SK-N-SH (cell line): ENCODE measurements around the gene NBEAL2. TPM values are rescaled to one million over a fixed set of nuclear protein-coding genes. Genes with fewer than 3 reads are reported as not detected.
A peak's percentile ranks its signal among the peaks of the same experiment; 100 is the strongest.

Source experiments
- CTCF ChIA-PET: fragments of 300-600, 350-600 bp; formaldehyde crosslinking; extraction: SDS; loops from one replicate; lab custom pipeline; 2021; lab: Yijun Ruan, JAX
- POLR2A ChIA-PET: fragments of 350-600 bp; sonication (Branson Sonifier 250); formaldehyde crosslinking; extraction: SDS; loops from one replicate; lab custom pipeline; 2020; ENCODE audit warnings: antibody characterized with exemption, inconsistent platforms; lab: Yijun Ruan, JAX
- DNase-seq: peaks from one replicate; pipeline ENCODE4 v3.0.0; 2012
- H2AFZ ChIP-seq: fragments of 200-600 bp; sonication (generic); 2 replicates; pipeline ENCODE4 v1.8.1; 2016; ENCODE audit warnings: antibody characterized with exemption, mild to moderate bottlenecking, low read depth
- H3F3A ChIP-seq: fragments of 200-600 bp; sonication (generic); replicated peaks from 2 replicates; pipeline ENCODE3; 2016; ENCODE audit warnings: antibody characterized with exemption, mild to moderate bottlenecking; ENCODE audit not compliant: insufficient read depth
- H3K27ac ChIP-seq, 2 experiments: fragments of 200-500 bp in 1 of 2; fragments of 200-600 bp in 1 of 2; sonication (Bioruptor generic) in 1 of 2; sonication (generic), shearing (Covaris generic) in 1 of 2; 2 replicates each; pipeline versions ENCODE4 v1.5.1 to v1.6.1; 2014 to 2016; ENCODE audit warnings: low read depth in 2 of 2, inconsistent platforms in 1 of 2, low read length in 1 of 2, mild to moderate bottlenecking in 1 of 2, mixed read lengths in 1 of 2
- H3K27me3 ChIP-seq: fragments of 200-600 bp; sonication (generic), shearing (Covaris generic); 2 replicates; pipeline ENCODE4 v1.6.1; 2016; ENCODE audit warnings: mixed run types; ENCODE audit not compliant: insufficient read depth
- H3K36me3 ChIP-seq, 2 experiments: fragments of 200-500 bp in 1 of 2; fragments of 200-600 bp in 1 of 2; sonication (Bioruptor generic) in 1 of 2; sonication (generic) in 1 of 2; replicated peaks in 1 of 2; 2 replicates each; pipeline versions ENCODE3 to v1.5.1; 2014 to 2016; ENCODE audit warnings: low read length in 1 of 2, mild to moderate bottlenecking in 1 of 2; ENCODE audit not compliant: insufficient read depth in 2 of 2, control insufficient read depth in 1 of 2
- H3K4me1 ChIP-seq, 2 experiments: fragments of 200-500 bp in 1 of 2; fragments of 200-600 bp in 1 of 2; sonication (Bioruptor generic) in 1 of 2; sonication (generic), shearing (Covaris generic) in 1 of 2; 2 replicates each; pipeline versions ENCODE4 v1.5.1 to v1.6.1; 2014 to 2016; ENCODE audit warnings: low read depth in 1 of 2, low read length in 1 of 2, mixed run types in 1 of 2; ENCODE audit not compliant: insufficient read depth in 2 of 2, control insufficient read depth in 1 of 2
- H3K4me2 ChIP-seq: fragments of 200-600 bp; sonication (generic), shearing (Covaris generic); 2 replicates; pipeline ENCODE4 v1.6.1; 2017; ENCODE audit warnings: mixed run types
- H3K4me3 ChIP-seq, 2 experiments: fragments of 200-500 bp in 1 of 2; fragments of 200-600 bp in 1 of 2; sonication (Bioruptor generic) in 1 of 2; sonication (generic), shearing (Covaris generic) in 1 of 2; 2 replicates each; pipeline versions ENCODE4 v1.5.1 to v1.8.1; 2014 to 2016; ENCODE audit warnings: low read depth in 2 of 2, inconsistent platforms in 1 of 2, low read length in 1 of 2, mild to moderate bottlenecking in 1 of 2, mixed read lengths in 1 of 2, moderate library complexity in 1 of 2
- H3K79me2 ChIP-seq: fragments of 200-600 bp; sonication (generic); 2 replicates; pipeline ENCODE4 v1.8.1; 2017; ENCODE audit warnings: mild to moderate bottlenecking; ENCODE audit not compliant: insufficient read depth
- H3K9ac ChIP-seq: fragments of 200-600 bp; sonication (generic); 2 replicates; pipeline ENCODE4 v1.6.1; 2017; ENCODE audit warnings: mixed run types
- H3K9me2 ChIP-seq: fragments of 200-600 bp; sonication (generic); 2 replicates; pipeline ENCODE4 v1.6.1; 2017; ENCODE audit warnings: mixed run types
- H3K9me3 ChIP-seq: fragments of 200-600 bp; sonication (generic); 2 replicates; pipeline ENCODE4 v1.6.1; 2017; ENCODE audit warnings: mixed run types, mild to moderate bottlenecking, moderate library complexity
- H4K20me1 ChIP-seq: fragments of 200-600 bp; sonication (generic); 2 replicates; pipeline ENCODE4 v1.6.1; 2017; ENCODE audit warnings: mild to moderate bottlenecking, mixed run types; ENCODE audit not compliant: insufficient read depth
- ELF1 ChIP-seq: IDR thresholded peaks from 2 replicates; pipeline ENCODE4 v1.4.0; 2012
- EP300 ChIP-seq, 2 experiments: IDR thresholded peaks; 2 replicates each; pipeline versions ENCODE4 v1.4.0 to v1.6.1; 2012; ENCODE audit warnings: borderline replicate concordance in 1 of 2, low read depth in 1 of 2, low read length in 1 of 2
- EZH2phosphoT487 ChIP-seq: fragments of 200-600 bp; sonication (generic); IDR thresholded peaks from 2 replicates; pipeline ENCODE4 v1.6.1; 2017; ENCODE audit warnings: low read depth, mixed run types, mild to moderate bottlenecking, antibody characterized with exemption, moderate library complexity, borderline replicate concordance
- FOSL2 ChIP-seq: IDR thresholded peaks from 2 replicates; pipeline ENCODE4 v1.4.0; 2012; ENCODE audit warnings: low read depth, mild to moderate bottlenecking, moderate library complexity, borderline replicate concordance
- GABPA ChIP-seq: IDR thresholded peaks from 2 replicates; pipeline ENCODE4 v1.4.0; 2012; ENCODE audit warnings: low read depth, mild to moderate bottlenecking
- JUND ChIP-seq: IDR thresholded peaks from 2 replicates; pipeline ENCODE4 v1.4.0; 2012
- MAX ChIP-seq: IDR thresholded peaks from 2 replicates; pipeline ENCODE4 v1.4.0; 2012; ENCODE audit warnings: low read depth
- MEF2A ChIP-seq: IDR thresholded peaks from 2 replicates; pipeline ENCODE4 v1.4.0; 2012; ENCODE audit warnings: low read depth, borderline replicate concordance
- MXI1 ChIP-seq: IDR thresholded peaks from 2 replicates; pipeline ENCODE4 v1.6.1; 2012; ENCODE audit warnings: mild to moderate bottlenecking, low read depth, low read length, improper control_type of control experiment
- NRF1 ChIP-seq: IDR thresholded peaks from 2 replicates; pipeline ENCODE4 v1.6.1; 2012; ENCODE audit warnings: low read depth, mild to moderate bottlenecking, low read length
- PBX3 ChIP-seq: IDR thresholded peaks from 2 replicates; pipeline ENCODE4; 2012
- POLR2AphosphoS5 ChIP-seq: IDR thresholded peaks from 2 replicates; pipeline ENCODE4 v1.6.1; 2012; ENCODE audit warnings: low read depth, low read length
- RCOR1 ChIP-seq: fragments of 150-350 bp; IDR thresholded peaks from 2 replicates; pipeline ENCODE4 v1.6.1; 2017; ENCODE audit warnings: antibody characterized with exemption, low read length
- REST ChIP-seq: IDR thresholded peaks from 2 replicates; pipeline ENCODE4 v1.6.1; 2012; ENCODE audit warnings: mild to moderate bottlenecking, low read depth, low read length, moderate library complexity
- RFX5 ChIP-seq: IDR thresholded peaks from 2 replicates; pipeline ENCODE4 v1.6.1; 2012; ENCODE audit warnings: mild to moderate bottlenecking, improper control_type of control experiment, low read length
- RXRA ChIP-seq: IDR thresholded peaks from 2 replicates; pipeline ENCODE4 v1.4.0; 2012; ENCODE audit warnings: low read depth, mild to moderate bottlenecking, borderline replicate concordance
- TEAD4 ChIP-seq: IDR thresholded peaks from 2 replicates; pipeline ENCODE4 v1.4.0; 2012; ENCODE audit warnings: mild to moderate bottlenecking, borderline replicate concordance; ENCODE audit not compliant: insufficient read depth
- USF2 ChIP-seq: fragments of 150-350 bp; IDR thresholded peaks from 2 replicates; pipeline ENCODE4 v1.6.1; 2017; ENCODE audit warnings: antibody characterized with exemption, low read length, low read depth, borderline replicate concordance
- YY1 ChIP-seq: IDR thresholded peaks from 2 replicates; pipeline ENCODE4 v1.4.0; 2012; ENCODE audit warnings: low read depth, mild to moderate bottlenecking
- WGBS: methylation state at CpG from one replicate; pipeline ENCODE4 v1.1.6; 2017; ENCODE audit warnings: low lambda C conversion rate; 5-methylcytosine and 5-hydroxymethylcytosine counted together
- polyA plus RNA-seq, 3 experiments: library from polyadenylated mRNA; depleted of rRNA; stranded (reverse); fragments of >200 nt; gene quantifications; 2 replicates each; pipeline ENCODE4 v1.2.3, GENCODE V29; 2012

Gene NBEAL2
- polyA plus RNA-seq, 1 of the 3 experiments (the other 2 are of a cell fraction): 20.3 TPM

GRCh38 chr3:46958467-46959160 lies 20.9 kb upstream of the NBEAL2 start:
- Histone ChIP-seq H3K9ac (no peak overlapping the region), H3K4me1 (peaks cover 15 to 59% of the 10 kb centered on the region in 2 experiments; a peak in 2 of 4 replicates), H3F3A (no peaks in the 10 kb centered on the region), H2AFZ (no peak overlapping the region), H3K36me3 (no peaks in the 10 kb centered on the region), H3K27ac (peak overlapping the region in 1 of 2 experiments; percentile 60; a peak in 1 of 4 replicates), H4K20me1 (peaks cover 92% of the 10 kb centered on the region), H3K4me3 (no peak overlapping the region), H3K9me3 (no peaks in the 10 kb centered on the region), H3K27me3 (no peaks in the 10 kb centered on the region), H3K4me2 (no peak overlapping the region), H3K79me2 (peaks cover 98% of the 10 kb centered on the region), H3K9me2 (no peaks in the 10 kb centered on the region)
- 95% methylated on average over 9 of the region's 9 CpGs for WGBS
- TF ChIP-seq REST (no peak), TEAD4 (no peak), POLR2AphosphoS5 (no peak), NRF1 (no peak), RCOR1 (no peak), MAX (no peak), PBX3 (no peak), RXRA (no peak), GABPA (no peak), RFX5 (no peak), EZH2phosphoT487 (no peak), FOSL2 (no peak), EP300 (IDR thresholded peaks at IDR 0.05; ENCODE audit: borderline replicate concordance in 1 of 2, low read depth in 1 of 2, low read length in 1 of 2) (no peak), USF2 (no peak), YY1 (no peak), MEF2A (no peak), MXI1 (no peak), JUND (no peak), ELF1 (no peak)
- ChIA-PET CTCF (interaction anchor here (1.1 to 5.6 kb wide), 8 partner anchors 10 to 323 kb away, joined by 3 to 25 read pairs (median 3); no protein-coding TSS in a partner anchor), POLR2A (interaction anchor here (0.5 to 0.7 kb wide), 2 partner anchors 44 to 113 kb away, joined by 3 to 4 read pairs; no protein-coding TSS in a partner anchor)
- no peak for DNase-seq
